ENCODE measurements around the gene FIG4.

DNA sequence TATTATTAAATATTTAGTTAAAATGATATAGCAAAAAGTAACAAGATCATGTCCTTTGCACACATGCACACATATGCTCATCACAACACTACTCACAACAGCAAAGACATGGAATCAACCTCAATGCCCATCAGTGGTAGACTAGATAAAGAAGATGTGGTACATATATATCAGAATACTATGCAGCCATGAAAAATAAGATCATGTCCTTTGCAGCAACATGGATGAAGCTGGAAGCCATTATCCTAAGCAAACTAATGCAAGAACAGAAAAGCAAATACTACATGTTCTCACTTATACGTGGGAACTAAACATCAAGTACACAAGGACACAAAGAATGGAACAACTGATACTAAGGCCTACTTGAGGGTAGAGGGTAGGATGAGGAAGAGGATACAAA, 14.4 kb upstream of the FIG4 start:
- no peak for TF ChIP-seq CTCF (IDR thresholded peaks at IDR 0.05; ENCODE audit: insufficient read depth, low read length, poor library complexity, severe bottlenecking)
- no peak for TF ChIP-seq EZH2phosphoT487 (conservative IDR thresholded peaks at IDR 0.05; ENCODE audit: low read length)

Data from SU-DHL-6 (cell line).